H9 (cell line): ENCODE results near the gene ADAMTS2. TPM values are rescaled to one million over a fixed set of nuclear protein-coding genes. Genes with fewer than 3 reads are reported as not detected.
A peak's percentile ranks its signal among the peaks of the same experiment; 100 is the strongest.

Experiments
- DNase-seq: peaks from one replicate; pipeline ENCODE4 v3.0.0-alpha.2; 2017
- H2AFZ ChIP-seq: one replicate; pipeline ENCODE4 v1.6.1; 2013; ENCODE audit warnings: mild to moderate bottlenecking, low read length, control low read depth, moderate library complexity
- H2AK5ac ChIP-seq: 2 replicates; pipeline ENCODE4 v1.6.1; 2013; ENCODE audit warnings: low read length, control low read depth, mixed read lengths; ENCODE audit not compliant: insufficient read length
- H2BK120ac ChIP-seq: one replicate; pipeline ENCODE4 v1.6.1; 2013; ENCODE audit warnings: low read depth, mild to moderate bottlenecking, low read length, control low read depth, inconsistent platforms; ENCODE audit not compliant: poor library complexity, severe bottlenecking
- H2BK12ac ChIP-seq: 2 replicates; pipeline ENCODE4 v1.6.1; 2013; ENCODE audit warnings: low read length, control low read depth, mixed read lengths, low read depth; ENCODE audit not compliant: insufficient read length
- H2BK15ac ChIP-seq: 2 replicates; pipeline ENCODE4 v1.6.1; 2013; ENCODE audit warnings: low read depth, low read length, control low read depth
- H2BK20ac ChIP-seq: one replicate; pipeline ENCODE4 v1.6.1; 2013; ENCODE audit warnings: low read depth, mild to moderate bottlenecking, low read length, control low read depth, inconsistent platforms; ENCODE audit not compliant: poor library complexity, severe bottlenecking
- H2BK5ac ChIP-seq: 2 replicates; pipeline ENCODE4 v1.6.1; 2013; ENCODE audit warnings: low read length, control low read depth, mixed read lengths; ENCODE audit not compliant: insufficient read length
- H3K14ac ChIP-seq: 2 replicates; pipeline ENCODE4 v1.6.1; 2013; ENCODE audit warnings: low read length, control low read depth; ENCODE audit not compliant: insufficient read depth
- H3K18ac ChIP-seq: 2 replicates; pipeline ENCODE4 v1.6.1; 2013; ENCODE audit warnings: low read depth, mild to moderate bottlenecking, mixed read lengths, low read length, control low read depth; ENCODE audit not compliant: insufficient read length
- H3K23ac ChIP-seq: 2 replicates; pipeline ENCODE4 v1.6.1; 2013; ENCODE audit warnings: low read length, control low read depth, mixed read lengths, low read depth; ENCODE audit not compliant: insufficient read length
- H3K23me2 ChIP-seq: 2 replicates; pipeline ENCODE4 v1.6.1; 2013; ENCODE audit warnings: low read depth, mild to moderate bottlenecking, mixed read lengths, low read length, control low read depth; ENCODE audit not compliant: insufficient read length, poor library complexity, severe bottlenecking
- H3K27ac ChIP-seq: 2 replicates; pipeline ENCODE4 v1.5.1; 2013; ENCODE audit warnings: low read length, control low read depth, mixed read lengths, low read depth; ENCODE audit not compliant: insufficient read length
- H3K27me3 ChIP-seq: 2 replicates; pipeline ENCODE4 v1.6.1; 2013; ENCODE audit warnings: low read length, control low read depth, inconsistent platforms; ENCODE audit not compliant: insufficient read depth
- H3K4ac ChIP-seq: 2 replicates; pipeline ENCODE4 v1.6.1; 2013; ENCODE audit warnings: low read depth, mild to moderate bottlenecking, control low read depth, inconsistent platforms, low read length, moderate library complexity
- H3K4me1 ChIP-seq: 2 replicates; pipeline ENCODE4 v1.6.1; 2013; ENCODE audit warnings: low read length, control low read depth, inconsistent platforms; ENCODE audit not compliant: insufficient read depth
- H3K4me2 ChIP-seq: 2 replicates; pipeline ENCODE4 v1.6.1; 2013; ENCODE audit warnings: low read length, control low read depth, mixed read lengths; ENCODE audit not compliant: insufficient read length, insufficient read depth
- H3K56ac ChIP-seq: 2 replicates; pipeline ENCODE4 v1.6.1; 2013; ENCODE audit warnings: low read depth, mild to moderate bottlenecking, mixed read lengths, low read length, control low read depth; ENCODE audit not compliant: insufficient read length
- H3K79me1 ChIP-seq: 2 replicates; pipeline ENCODE4 v1.6.1; 2013; ENCODE audit warnings: low read depth, mild to moderate bottlenecking, moderate library complexity, low read length, control low read depth, inconsistent platforms; ENCODE audit not compliant: insufficient read depth, poor library complexity, severe bottlenecking
- H3K79me2 ChIP-seq: 2 replicates; pipeline ENCODE4 v1.6.1; 2013; ENCODE audit warnings: low read length, control low read depth, inconsistent platforms; ENCODE audit not compliant: insufficient read depth
- H3K9ac ChIP-seq: 2 replicates; pipeline ENCODE4 v1.6.1; 2013; ENCODE audit warnings: low read length, control low read depth, mixed read lengths; ENCODE audit not compliant: insufficient read length; ENCODE audit errors: extremely low read depth
- H3K9me3 ChIP-seq: one replicate; pipeline ENCODE4 v1.6.1; 2013; ENCODE audit warnings: low read depth, low read length, inconsistent platforms; ENCODE audit not compliant: control insufficient read depth
- H3T11ph ChIP-seq: one replicate; pipeline ENCODE4 v1.6.1; 2013; ENCODE audit warnings: mild to moderate bottlenecking, low read length, control low read depth, inconsistent platforms
- H4K20me1 ChIP-seq: one replicate; pipeline ENCODE4 v1.6.1; 2013; ENCODE audit not compliant: control insufficient read depth, insufficient read length, insufficient read depth
- H4K5ac ChIP-seq: 2 replicates; pipeline ENCODE4 v1.6.1; 2013; ENCODE audit warnings: low read depth, mild to moderate bottlenecking, mixed read lengths, low read length, control low read depth; ENCODE audit not compliant: insufficient read length
- H4K8ac ChIP-seq: replicated peaks from 2 replicates; pipeline ENCODE4 v1.6.1; 2013; ENCODE audit warnings: low read length, control low read depth, mixed read lengths, low read depth; ENCODE audit not compliant: insufficient read length
- H4K91ac ChIP-seq: 2 replicates; pipeline ENCODE4 v1.6.1; 2013; ENCODE audit warnings: low read depth, mild to moderate bottlenecking, moderate library complexity, mixed read lengths, low read length, control low read depth; ENCODE audit not compliant: insufficient read length
- H3K27ac Mint-ChIP-seq, 3 experiments: 2 replicates in 2 of 3; 3 replicates in 1 of 3; pipeline ENCODE4 v1.8.0; 2020 to 2021; ENCODE audit warnings: mixed read lengths in 3 of 3, mild to moderate bottlenecking in 1 of 3, moderate library complexity in 1 of 3
- H3K27me3 Mint-ChIP-seq: 2 replicates; pipeline ENCODE4 v1.8.0; 2021; ENCODE audit warnings: low read depth, mild to moderate bottlenecking, moderate library complexity, mixed read lengths
- H3K36me3 Mint-ChIP-seq, 3 experiments: 2 replicates in 2 of 3; 3 replicates in 1 of 3; pipeline ENCODE4 v1.8.0; 2020 to 2021; ENCODE audit warnings: low read depth in 3 of 3, mixed read lengths in 3 of 3; ENCODE audit not compliant: insufficient read depth in 1 of 3
- H3K4me1 Mint-ChIP-seq, 2 experiments: 2 replicates each; pipeline ENCODE4 v1.8.0; 2020; ENCODE audit warnings: mixed read lengths in 2 of 2
- H3K4me3 Mint-ChIP-seq, 2 experiments: 2 replicates in 1 of 2; 3 replicates in 1 of 2; pipeline ENCODE4 v1.8.0; 2020 to 2021; ENCODE audit warnings: mild to moderate bottlenecking in 2 of 2, mixed read lengths in 2 of 2, moderate library complexity in 1 of 2
- H3K9me3 Mint-ChIP-seq, 2 experiments: 2 replicates in 1 of 2; 3 replicates in 1 of 2; pipeline ENCODE4 v1.8.0; 2020; ENCODE audit warnings: mild to moderate bottlenecking in 2 of 2, mixed read lengths in 2 of 2, moderate library complexity in 1 of 2
- CTCF ChIP-seq: fragments of 200-600 bp; sonication (generic); conservative IDR thresholded peaks from 3 replicates; pipeline ENCODE4 v1.8.0; 2021; ENCODE audit warnings: antibody characterized with exemption, mild to moderate bottlenecking
- WGBS: extraction: QIAGEN DNeasy Blood & Tissue Kit; methylation state at CpG from one replicate; pipeline ENCODE4 v1.1.7; 2013; ENCODE audit warnings: missing lambda C conversion rate, low lambda C conversion rate, mixed read lengths; ENCODE audit not compliant: insufficient read length; ENCODE audit errors: extremely low coverage; 5-methylcytosine and 5-hydroxymethylcytosine counted together
- total RNA-seq: library from RNA; stranded (reverse); gene quantifications from 2 replicates; pipeline ENCODE4 v1.2.1, GENCODE V29; 2021

Gene ADAMTS2
- total RNA-seq, 1 experiment from 2014 or later = 5.4 TPM

GRCh38 chr5:179194201-179194910, 150.9 kb downstream of the ADAMTS2 start:
- H3K9me3 ChIP-seq = no peaks in the 10 kb centered on the region
- no peaks in the 10 kb centered on the region for H3K79me2 ChIP-seq
- WGBS = no CpG with 5 or more reads among the region's 15 CpGs
- H3T11ph ChIP-seq = no peak overlapping the region
- H3K56ac ChIP-seq = no peak overlapping the region
- H2BK5ac ChIP-seq = no peak overlapping the region
- no peaks in the 10 kb centered on the region; a peak in 1 of 5 replicates for H3K9me3 Mint-ChIP-seq
- no peak for DNase-seq
- H2BK20ac ChIP-seq = no peak overlapping the region
- peaks cover 19 to 34% of the 10 kb centered on the region in 2 experiments for H3K4me1 Mint-ChIP-seq
- no peaks in the 10 kb centered on the region for H3K36me3 Mint-ChIP-seq
- no peaks in the 10 kb centered on the region for H4K20me1 ChIP-seq
- H3K4me3 Mint-ChIP-seq = no peak overlapping the region
- no peak overlapping the region for H2BK12ac ChIP-seq
- H3K27ac Mint-ChIP-seq = peak overlapping the region in 1 of 3 experiments; percentile 23; a peak in 1 of 7 replicates
- H3K27me3 Mint-ChIP-seq = peaks cover 5% of the 10 kb centered on the region
- no peak overlapping the region; the same call in 1 of the 2 replicates for H3K14ac ChIP-seq
- H3K27ac ChIP-seq = no peak overlapping the region
- H3K23ac ChIP-seq = no peak overlapping the region
- H3K79me1 ChIP-seq = no peaks in the 10 kb centered on the region
- H2AK5ac ChIP-seq = no peak overlapping the region
- H3K4ac ChIP-seq = no peak overlapping the region
- no peak overlapping the region for H3K4me2 ChIP-seq
- H2BK15ac ChIP-seq = no peak overlapping the region
- no peaks in the 10 kb centered on the region for H3K27me3 ChIP-seq
- H4K8ac ChIP-seq = no peak overlapping the region
- no peaks in the 10 kb centered on the region for H3K4me1 ChIP-seq
- TF ChIP-seq CTCF = no peak
- no peak overlapping the region for H2AFZ ChIP-seq
- no peaks in the 10 kb centered on the region for H3K23me2 ChIP-seq
- no peak overlapping the region for H4K5ac ChIP-seq
- H3K18ac ChIP-seq = no peak overlapping the region
- no peak overlapping the region for H2BK120ac ChIP-seq
- H4K91ac ChIP-seq = no peak overlapping the region
- no peak overlapping the region for H3K9ac ChIP-seq
